OCI-LY7 (cell line): ENCODE data around the gene LRIG1. TPM values are rescaled to one million over a fixed set of nuclear protein-coding genes. Genes with fewer than 3 reads are reported as not detected.
A peak's percentile ranks its signal among the peaks of the same experiment; 100 is the strongest.

Experiments
- BruUV-seq: library from RNA; stranded (reverse); fragments of 400-500 nt; replicated peaks from 2 replicates; lab custom pipeline; 2021; lab: Mats Ljungman, UMichigan
- CTCF ChIA-PET: fragments of 300-600 bp; sonication (Branson Sonifier 250); formaldehyde crosslinking; loops from one replicate; lab custom pipeline; 2022; ENCODE audit warnings: antibody characterized with exemption; ENCODE audit not compliant: unreplicated experiment; lab: Charles Lee
- POLR2A ChIA-PET: fragments of 300-600 bp; sonication (Branson Sonifier 250); formaldehyde crosslinking; loops from one replicate; lab custom pipeline; 2022; ENCODE audit warnings: antibody characterized with exemption; lab: Charles Lee
- DNase-seq: peaks from one replicate; pipeline ENCODE4 v3.0.0-alpha.2; 2015; ENCODE audit warnings: low spot score
- H2AFZ ChIP-seq: fragments of 200-600 bp; sonication (generic), shearing (Covaris generic); 2 replicates; pipeline ENCODE4 v1.6.1; 2014; ENCODE audit warnings: mild to moderate bottlenecking, antibody characterized with exemption, low read length, moderate library complexity
- H3K27ac ChIP-seq: fragments of 200-600 bp; sonication (generic); 2 replicates; pipeline ENCODE4 v1.5.1; 2014; ENCODE audit warnings: mixed run types, low read depth, mild to moderate bottlenecking, moderate library complexity, low read length, inconsistent platforms; ENCODE audit not compliant: poor library complexity, severe bottlenecking
- H3K36me3 ChIP-seq: fragments of 200-600 bp; sonication (generic); 2 replicates; pipeline ENCODE4 v1.6.1; 2014; ENCODE audit warnings: mild to moderate bottlenecking, antibody characterized with exemption, low read length, moderate library complexity, mixed read lengths; ENCODE audit not compliant: insufficient read depth
- H3K4me1 ChIP-seq: fragments of 200-600 bp; sonication (generic); 2 replicates; pipeline ENCODE4 v1.5.1; 2014; ENCODE audit warnings: mild to moderate bottlenecking, low read length; ENCODE audit not compliant: insufficient read depth, poor library complexity, severe bottlenecking
- H3K4me2 ChIP-seq: fragments of 200-600 bp; sonication (generic); 2 replicates; pipeline ENCODE4 v1.6.1; 2014; ENCODE audit warnings: mild to moderate bottlenecking, low read length
- H3K4me3 ChIP-seq: fragments of 200-600 bp; sonication (generic); 2 replicates; pipeline ENCODE4 v1.5.1; 2014; ENCODE audit warnings: mild to moderate bottlenecking, low read depth, low read length; ENCODE audit not compliant: poor library complexity, severe bottlenecking
- H3K79me2 ChIP-seq: fragments of 200-600 bp; sonication (generic); 2 replicates; pipeline ENCODE4 v1.6.1; 2016; ENCODE audit warnings: low read depth, mild to moderate bottlenecking, low read length, moderate library complexity, mixed read lengths; ENCODE audit not compliant: insufficient read depth
- H3K9me2 ChIP-seq: fragments of 200-600 bp; sonication (generic); 2 replicates; pipeline ENCODE4 v1.6.1; 2016; ENCODE audit warnings: mild to moderate bottlenecking, low read length, mixed read lengths; ENCODE audit not compliant: insufficient read depth
- H3K9me3 ChIP-seq: fragments of 200-600 bp; sonication (generic); 2 replicates; pipeline ENCODE4 v1.6.1; 2014; ENCODE audit warnings: mild to moderate bottlenecking, mixed run types, low read length, mixed read lengths
- H4K20me1 ChIP-seq: fragments of 200-600 bp; sonication (generic); 2 replicates; pipeline ENCODE4 v1.6.1; 2014; ENCODE audit warnings: mild to moderate bottlenecking, antibody characterized with exemption, low read length, moderate library complexity, mixed read lengths; ENCODE audit not compliant: insufficient read depth
- CTCF ChIP-seq: fragments of 200-600 bp; sonication (generic); conservative IDR thresholded peaks from 2 replicates; pipeline ENCODE4 v1.5.1; 2014; ENCODE audit warnings: mild to moderate bottlenecking, antibody characterized with exemption, low read length, moderate library complexity, mixed read lengths
- EZH2phosphoT487 ChIP-seq: fragments of 200-600 bp; sonication (generic); IDR thresholded peaks from 2 replicates; pipeline ENCODE4 v1.6.1; 2018; ENCODE audit warnings: low read depth, borderline replicate concordance, mild to moderate bottlenecking, mixed run types, antibody characterized with exemption, low read length, moderate library complexity, mixed read lengths
- intact Hi-C: fragments of 100-400 bp; cut with micrococcal nuclease; formaldehyde crosslinking; loops from one replicate; pipeline ENCODE4 v1.10.0; 2022; ENCODE audit not compliant: unreplicated experiment
- total RNA-seq, 2 experiments: library from RNA; depleted of rRNA in 1 of 2; stranded (reverse); fragments of >200 nt in 1 of 2; shearing (Covaris generic) in 1 of 2; gene quantifications; 2 replicates each; pipeline ENCODE4 v1.2.3, GENCODE V29; 2014 to 2022

The LRIG1 gene
- total RNA-seq, 2 experiments from 2014 or later = 84.2 to 115 TPM

- no peak overlapping the region for H3K4me3 ChIP-seq
Measured at GRCh38 chr3:66392966-66393332, 107.9 kb downstream of the LRIG1 start.

GRCh38 chr3:66392512-66392911 is 108.3 kb downstream of the LRIG1 start:
- ChIA-PET POLR2A (no interaction called here), CTCF (no interaction called here)
- intact Hi-C loops = no loop called here
- no TSS peak for BruUV-seq
- no peak for TF ChIP-seq EZH2phosphoT487
- TF ChIP-seq CTCF = no peak
- peaks cover 31% of the 10 kb centered on the region for H3K79me2 ChIP-seq
- H3K4me2 ChIP-seq = no peak overlapping the region
- H3K27ac ChIP-seq = no peak overlapping the region
- H3K9me2 ChIP-seq = no peaks in the 10 kb centered on the region
- H3K36me3 ChIP-seq = peaks cover 99% of the 10 kb centered on the region
- H3K4me1 ChIP-seq = peaks cover 28% of the 10 kb centered on the region
- DNase-seq = no peak
- H2AFZ ChIP-seq = no peak overlapping the region
- H4K20me1 ChIP-seq = 0 out of 2 replicates have a peak, but pooled peaks cover 8% of the 10 kb centered on the region
- peaks cover 11% of the 10 kb centered on the region; the same call in 1 of the 2 replicates for H3K9me3 ChIP-seq
- H3K4me3 ChIP-seq = no peak overlapping the region

More at GRCh38 chr3:66392966-66393332, 107.9 kb downstream of the LRIG1 start:
- no peak overlapping the region for H3K27ac ChIP-seq
- 0 out of 2 replicates have a peak, but pooled peaks cover 8% of the 10 kb centered on the region for H4K20me1 ChIP-seq
- CTCF ChIA-PET = no interaction called here
- no peak overlapping the region for H3K4me2 ChIP-seq
- H2AFZ ChIP-seq = no peak overlapping the region
- DNase-seq = no peak
- H3K4me1 ChIP-seq = peaks cover 28% of the 10 kb centered on the region
- intact Hi-C loops = no loop called here
- TF ChIP-seq CTCF (no peak), EZH2phosphoT487 (no peak)
- H3K79me2 ChIP-seq = peaks cover 29% of the 10 kb centered on the region
- peaks cover 100% of the 10 kb centered on the region for H3K36me3 ChIP-seq
- POLR2A ChIA-PET = no interaction called here
- peaks cover 11% of the 10 kb centered on the region; the same call in 1 of the 2 replicates for H3K9me3 ChIP-seq
- no TSS peak for BruUV-seq
- H3K9me2 ChIP-seq = no peaks in the 10 kb centered on the region

- Histone ChIP-seq H3K9me2 (no peaks in the 10 kb centered on the region), H3K36me3 (peaks cover 99% of the 10 kb centered on the region), H3K79me2 (peaks cover 40% of the 10 kb centered on the region), H4K20me1 (0 out of 2 replicates have a peak, but pooled peaks cover 8% of the 10 kb centered on the region), H3K27ac (peak overlapping the region; percentile 64), H2AFZ (no peak overlapping the region), H3K4me1 (peaks cover 36% of the 10 kb centered on the region), H3K9me3 (peaks cover 11% of the 10 kb centered on the region; the same call in 1 of the 2 replicates), H3K4me2 (peak overlapping the region; percentile 42), H3K4me3 (no peak overlapping the region)
- TF ChIP-seq CTCF (no peak), EZH2phosphoT487 (no peak)
- CTCF ChIA-PET = no interaction called here
- intact Hi-C loops = no loop called here
- BruUV-seq = no TSS peak
- DNase-seq = peak; percentile 70
- POLR2A ChIA-PET = interaction anchor here (0.7 kb wide), 2 partner anchors 107 to 214 kb away, joined by 3 read pairs; no protein-coding TSS in a partner anchor
Measured at GRCh38 chr3:66390013-66390412, 110.8 kb downstream of the LRIG1 start.
